Measurements from ENCODE around the gene BCAP31. TPM values are rescaled to one million over a fixed set of nuclear protein-coding genes. Genes with fewer than 3 reads are reported as not detected.
A peak's percentile ranks its signal among the peaks of the same experiment; 100 is the strongest.

BCAP31 gene
- total and polyA plus RNA-seq, 12 donors, result 70.2 to 164 (median 85.4) TPM

DNA sequence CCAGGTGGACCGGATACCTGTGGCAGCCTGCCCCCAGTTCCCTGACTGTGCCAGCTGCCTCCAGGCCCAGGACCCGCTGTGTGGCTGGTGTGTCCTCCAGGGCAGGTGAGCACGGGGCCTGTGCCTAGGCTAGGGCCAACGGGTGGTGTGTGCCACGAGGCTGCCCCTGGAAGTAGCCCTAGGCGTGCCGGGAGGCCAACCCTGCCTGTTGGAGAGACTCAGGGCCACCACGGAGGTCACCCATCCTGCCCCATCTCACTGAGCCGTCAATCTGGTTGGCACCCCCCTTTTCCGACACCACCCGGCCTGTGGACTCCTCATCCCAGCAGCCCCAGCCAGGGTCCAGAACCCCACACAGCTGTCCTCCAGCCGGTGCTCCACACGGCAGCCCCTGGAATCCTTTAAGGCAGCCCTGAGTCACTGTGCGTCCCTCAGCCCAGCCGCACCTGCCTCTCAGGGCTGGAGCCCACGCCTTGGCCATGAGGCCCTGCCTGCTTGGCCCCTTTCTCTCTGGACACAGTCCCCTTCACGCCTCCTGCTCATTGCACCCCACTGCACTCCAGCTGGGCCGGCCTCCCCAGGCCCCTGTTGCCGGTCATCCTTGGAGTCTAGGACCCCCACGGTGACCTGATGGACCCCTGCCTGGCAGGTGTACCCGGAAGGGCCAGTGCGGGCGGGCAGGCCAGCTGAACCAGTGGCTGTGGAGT lies 45.1 kb upstream of the BCAP31 start:
- ATAC-seq, result no peak
- 88 to 90% methylated on average over 21 to 23 of the region's 23 CpGs for WGBS, 2 donors
- intact Hi-C loops (cut with DNase I), result loop anchor here in 2 of 10 donors (5.0 to 10.0 kb wide), 2 partner anchors 183 to 185 kb away; no protein-coding TSS in a partner anchor
- DNase-seq, result peak in 1 of 2 donors; percentile 2
- Histone ChIP-seq H3K27ac (no peak overlapping the region), H3K36me3 (no peaks in the 10 kb centered on the region), H3K4me1 (peaks cover 2 to 19% (median 12%) of the 10 kb centered on the region in 9 donors), H3K9me3 (no peaks in the 10 kb centered on the region), H3K27me3 (peaks cover 0 to 11% (median 0%) of the 10 kb centered on the region in 7 donors), H3K4me3 (no peak overlapping the region)
- TF ChIP-seq CTCF (IDR thresholded peaks at IDR 0.05), result no peak

- WGBS, 2 donors, result 70 to 74% methylated on average over 14 to 22 of the region's 22 CpGs
- intact Hi-C loops (cut with DNase I), result loop anchor here in 2 of 10 donors (5.0 to 10.0 kb wide), 2 partner anchors 184 to 186 kb away; no protein-coding TSS in a partner anchor
- Histone ChIP-seq H3K9me3 (no peaks in the 10 kb centered on the region), H3K27ac (no peak overlapping the region), H3K36me3 (no peaks in the 10 kb centered on the region), H3K27me3 (peaks cover 0 to 11% (median 0%) of the 10 kb centered on the region in 7 donors), H3K4me3 (no peak overlapping the region), H3K4me1 (peaks cover 3 to 23% (median 15%) of the 10 kb centered on the region in 9 donors)
- peak in 1 of 2 donors; percentile 5 for DNase-seq
- no peak for ATAC-seq
- no peak for TF ChIP-seq CTCF (IDR thresholded peaks at IDR 0.05)
Observed at GRCh38 chrX:153768311-153769157, 44.3 kb upstream of the BCAP31 start.

DNA sequence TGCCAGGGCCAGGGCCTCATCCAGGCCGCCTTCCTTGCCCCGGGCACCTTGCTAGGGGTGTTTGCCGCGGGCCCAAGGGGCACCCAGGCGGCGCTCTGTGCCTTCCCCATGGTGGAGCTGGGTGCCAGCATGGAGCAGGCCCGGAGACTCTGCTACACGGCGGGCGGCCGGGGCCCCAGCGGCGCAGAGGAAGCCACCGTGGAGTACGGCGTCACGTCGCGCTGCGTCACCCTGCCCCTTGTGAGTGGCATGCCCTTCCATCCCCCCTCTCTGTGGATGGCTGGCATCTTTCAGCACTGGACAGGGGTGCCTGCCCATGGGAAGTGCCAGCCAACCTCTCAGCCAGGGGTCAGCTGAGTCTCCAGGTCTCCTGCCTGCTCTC lies 43.5 kb upstream of the BCAP31 start:
- no peak for TF ChIP-seq CTCF (IDR thresholded peaks at IDR 0.05)
- H3K9me3 ChIP-seq, result no peaks in the 10 kb centered on the region
- peaks cover 3 to 23% (median 15%) of the 10 kb centered on the region in 9 donors for H3K4me1 ChIP-seq
- intact Hi-C loops (cut with DNase I), result loop anchor here in 2 of 10 donors (5.0 to 10.0 kb wide), 2 partner anchors 185 to 187 kb away; no protein-coding TSS in a partner anchor
- no peak overlapping the region for H3K4me3 ChIP-seq
- no peaks in the 10 kb centered on the region for H3K36me3 ChIP-seq
- DNase-seq (peak in 1 of 2 donors; percentile 2), ATAC-seq (no peak)
- H3K27me3 ChIP-seq, result peaks cover 0 to 11% (median 0%) of the 10 kb centered on the region in 7 donors
- WGBS, 2 donors, result 98 to 99% methylated on average over 9 to 20 of the region's 20 CpGs
- no peak overlapping the region for H3K27ac ChIP-seq
